HG03064 (cell line): ENCODE measurements around the gene STH.

ENCODE experiments used
- ATAC-seq: cut with Tn5 transposase; IDR thresholded peaks from one replicate; pipeline ENCODE4 v1.9.1; 2021; ENCODE audit warnings: low read depth; ENCODE audit not compliant: unreplicated experiment

Gene STH

DNA sequence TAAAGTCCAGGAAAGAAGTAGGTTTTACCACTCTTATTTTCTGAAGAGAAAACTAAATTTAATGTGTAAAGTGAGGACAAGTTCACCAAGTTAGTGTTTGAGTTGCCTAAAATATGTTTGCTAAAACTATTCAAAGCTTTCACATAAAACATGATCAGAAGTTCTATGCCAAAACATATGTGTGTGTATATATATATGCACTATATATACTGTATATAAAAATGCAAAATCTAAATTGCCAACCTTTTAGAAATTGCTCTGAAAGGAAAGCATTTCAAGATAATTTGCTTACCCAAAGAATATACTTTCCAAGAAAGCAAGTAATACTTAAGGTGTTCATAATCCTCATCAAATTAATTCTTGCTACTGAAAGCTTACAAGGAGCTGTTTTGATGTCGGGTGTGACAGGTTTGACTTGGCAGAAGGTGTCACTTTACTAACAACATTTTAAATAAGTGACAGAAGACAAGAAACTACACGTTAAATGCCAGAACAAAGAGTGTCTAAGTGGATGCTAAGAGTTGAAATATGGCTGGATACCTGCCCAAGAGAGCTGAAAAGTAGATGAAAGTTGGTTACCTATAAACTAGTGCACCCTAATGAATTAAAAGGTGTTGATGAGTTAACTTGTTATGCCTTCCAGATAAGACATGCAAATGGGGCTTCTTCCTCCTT is 32.3 kb upstream of the STH start:
- no peak for ATAC-seq

DNA sequence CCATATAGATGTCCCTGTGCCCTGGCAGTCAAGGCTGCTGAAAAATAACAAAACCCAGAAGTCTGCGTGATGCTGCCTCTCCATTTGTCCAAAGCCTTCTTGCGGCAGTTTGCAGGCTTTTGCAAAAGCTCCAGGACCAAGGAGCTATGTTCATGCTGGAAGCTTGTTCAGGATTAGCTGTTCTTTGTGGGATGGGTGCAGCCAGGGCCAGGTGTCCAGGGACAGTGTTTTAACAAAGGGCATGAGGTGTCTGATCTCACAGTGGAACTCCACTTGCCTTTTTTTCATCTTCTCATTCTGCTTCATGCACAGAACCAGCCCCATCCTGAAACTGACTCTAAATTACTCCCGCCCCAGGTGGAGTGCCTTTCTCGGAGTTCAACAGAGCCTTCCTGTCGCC is 31.7 kb upstream of the STH start:
- no peak for ATAC-seq

DNA sequence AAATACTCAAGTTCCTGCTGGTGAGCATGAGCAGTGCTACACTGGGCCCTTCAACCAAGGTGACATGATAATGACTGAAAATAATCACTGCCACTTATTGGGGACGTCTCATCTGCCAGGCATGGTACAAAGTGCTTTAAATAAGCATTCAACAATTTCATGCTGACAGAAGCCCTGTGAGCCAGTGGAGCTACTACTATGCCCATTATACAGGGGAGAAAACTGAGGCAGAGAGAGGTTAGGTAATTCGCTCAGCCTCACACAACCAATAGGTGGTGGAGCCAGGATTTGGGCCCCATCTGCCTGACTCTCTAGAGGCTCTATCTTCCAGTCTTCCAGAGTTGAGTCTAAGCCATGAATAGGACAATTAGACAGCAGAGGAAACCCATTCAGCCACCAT is 30.3 kb upstream of the STH start:
- ATAC-seq: no peak

GRCh38 chr17:45969726-45970125 is 29.3 kb upstream of the STH start:
- ATAC-seq: no peak

- no peak for ATAC-seq
Measured at GRCh38 chr17:45970659-45971058, 28.4 kb upstream of the STH start.

DNA sequence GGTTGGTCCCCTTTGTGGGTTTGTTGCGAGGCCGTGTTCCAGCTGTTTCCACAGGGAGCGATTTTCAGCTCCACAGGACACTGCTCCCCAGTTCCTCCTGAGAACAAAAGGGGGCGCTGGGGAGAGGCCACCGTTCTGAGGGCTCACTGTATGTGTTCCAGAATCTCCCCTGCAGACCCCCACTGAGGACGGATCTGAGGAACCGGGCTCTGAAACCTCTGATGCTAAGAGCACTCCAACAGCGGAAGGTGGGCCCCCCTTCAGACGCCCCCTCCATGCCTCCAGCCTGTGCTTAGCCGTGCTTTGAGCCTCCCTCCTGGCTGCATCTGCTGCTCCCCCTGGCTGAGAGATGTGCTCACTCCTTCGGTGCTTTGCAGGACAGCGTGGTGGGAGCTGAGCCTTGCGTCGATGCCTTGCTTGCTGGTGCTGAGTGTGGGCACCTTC is 27.3 kb upstream of the STH start:
- ATAC-seq: no peak

GRCh38 chr17:45972531-45972930 is 26.5 kb upstream of the STH start:
- no peak for ATAC-seq

- ATAC-seq: no peak
Measured at GRCh38 chr17:45973099-45973780, 25.8 kb upstream of the STH start.

- ATAC-seq: no peak
Measured at GRCh38 chr17:45973946-45974859, 24.8 kb upstream of the STH start.

- ATAC-seq: no peak
Measured at GRCh38 chr17:45974916-45975630, 24.0 kb upstream of the STH start.

- no peak for ATAC-seq
Measured at GRCh38 chr17:45975640-45976295, 23.3 kb upstream of the STH start.

DNA sequence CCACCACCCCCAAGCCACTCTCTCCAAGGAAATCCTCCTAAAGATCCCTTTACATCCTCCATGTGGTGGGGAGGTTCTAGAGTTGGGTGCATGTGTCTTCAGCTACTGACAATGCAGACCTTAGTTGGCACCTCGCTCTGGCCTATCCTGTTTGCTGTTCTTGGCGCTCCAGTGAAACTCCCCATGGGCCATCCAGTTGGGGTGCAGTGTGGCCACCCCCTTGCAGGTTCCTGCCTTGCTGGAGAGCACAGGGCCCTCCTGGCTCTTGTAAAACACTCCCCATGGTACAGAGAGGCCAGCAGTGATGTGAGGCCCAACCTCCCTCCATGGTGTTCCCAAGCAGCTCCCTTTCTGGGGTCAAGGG is 22.7 kb upstream of the STH start:
- no peak for ATAC-seq

GRCh38 chr17:45976755-45977505 is 22.1 kb upstream of the STH start:
- no peak for ATAC-seq

DNA sequence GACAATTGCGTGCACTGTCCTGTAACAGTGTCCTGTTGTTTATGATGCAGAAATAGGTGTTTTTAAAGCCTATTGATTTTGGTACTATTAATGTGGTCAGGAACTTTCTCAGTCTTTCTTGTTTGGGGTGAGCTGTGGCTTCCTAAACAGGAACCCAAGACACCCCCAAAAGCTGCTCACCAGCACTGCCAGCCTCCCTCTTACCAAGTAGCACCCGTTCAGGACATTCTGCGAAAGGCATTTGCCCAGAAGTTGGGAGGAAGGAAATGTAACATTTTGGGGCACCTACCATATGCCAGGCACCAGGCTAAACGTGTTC is 21.6 kb upstream of the STH start:
- ATAC-seq: no peak

DNA sequence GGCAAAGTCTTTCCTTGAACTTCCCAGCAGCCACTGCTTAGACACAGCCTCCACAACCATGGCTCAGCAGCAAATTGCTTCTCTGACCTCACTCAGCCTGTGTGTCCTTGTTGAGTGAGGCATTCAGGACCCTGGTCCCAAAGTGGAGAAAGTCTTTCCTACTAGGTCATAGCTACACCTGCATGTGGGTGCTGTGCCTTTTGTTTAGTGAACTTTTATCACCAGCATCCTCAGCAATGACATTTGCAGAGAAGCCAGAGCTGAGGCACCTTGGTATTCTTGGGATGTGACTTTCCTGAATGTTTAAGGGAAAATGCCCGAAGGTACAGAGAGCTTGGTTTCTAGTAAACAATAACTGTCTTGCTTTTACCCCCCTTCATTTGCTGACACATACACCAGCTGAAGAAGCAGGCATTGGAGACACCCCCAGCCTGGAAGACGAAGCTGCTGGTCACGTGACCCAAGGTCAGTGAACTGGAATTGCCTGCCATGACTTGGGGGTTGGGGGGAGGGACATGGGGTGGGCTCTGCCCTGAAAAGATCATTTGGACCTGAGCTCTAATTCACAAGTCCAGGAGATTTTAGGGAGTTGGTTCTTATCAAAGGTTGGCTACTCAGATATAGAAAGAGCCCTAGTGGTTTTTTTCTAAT is 20.9 kb upstream of the STH start:
- ATAC-seq: no peak

DNA sequence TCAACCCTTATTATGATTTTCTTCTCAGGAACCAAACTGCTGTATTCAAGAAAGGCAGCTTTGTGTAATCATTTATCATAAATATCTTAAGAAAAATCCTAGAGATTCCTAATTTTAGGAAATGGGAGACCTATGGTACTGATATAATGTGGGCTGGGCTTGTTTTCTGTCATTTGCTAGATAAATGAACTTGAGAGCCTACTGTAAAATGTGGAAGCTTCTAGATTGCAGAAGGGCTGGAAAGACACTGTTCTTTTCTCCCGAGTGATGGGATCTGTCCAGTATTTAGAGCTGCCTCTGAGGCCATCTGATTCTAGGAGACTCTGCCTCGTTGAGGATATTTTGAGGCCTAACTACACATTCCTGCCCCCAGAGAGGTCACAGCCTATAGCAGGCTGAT is 19.9 kb upstream of the STH start:
- no peak for ATAC-seq

- ATAC-seq: no peak
Measured at GRCh38 chr17:45980855-45981254, 18.2 kb upstream of the STH start.

DNA sequence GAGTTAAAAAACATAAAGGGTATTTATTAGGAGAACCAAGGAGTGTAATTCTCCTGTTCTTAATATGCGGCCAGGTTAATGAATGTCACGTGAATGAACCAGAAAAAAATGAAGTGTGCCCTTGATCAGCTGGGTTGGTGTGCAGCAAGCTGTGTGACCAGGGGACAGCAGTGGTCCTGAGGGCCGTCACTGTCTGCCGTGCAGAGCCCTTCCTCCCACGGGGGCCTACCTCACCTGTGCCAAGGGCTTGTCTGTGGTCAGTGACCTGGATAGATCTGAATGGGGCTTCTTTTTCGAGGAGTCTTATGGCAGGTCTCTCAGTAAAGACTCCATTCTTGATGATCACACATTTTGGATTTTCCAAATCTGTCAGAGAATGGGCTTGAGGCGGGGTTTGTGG is 17.7 kb upstream of the STH start:
- no peak for ATAC-seq
